SK-N-SH (cell line): Measurements from ENCODE around the gene ETV6. TPM values are rescaled to one million over a fixed set of nuclear protein-coding genes. Genes with fewer than 3 reads are reported as not detected.

Source experiments
- CTCF ChIA-PET: fragments of 300-600, 350-600 bp; formaldehyde crosslinking; extraction: SDS; loops from one replicate; lab custom pipeline; 2021; lab: Yijun Ruan, JAX
- POLR2A ChIA-PET: fragments of 350-600 bp; sonication (Branson Sonifier 250); formaldehyde crosslinking; extraction: SDS; loops from one replicate; lab custom pipeline; 2020; ENCODE audit warnings: antibody characterized with exemption, inconsistent platforms; lab: Yijun Ruan, JAX
- DNase-seq: peaks from one replicate; pipeline ENCODE4 v3.0.0; 2012
- H2AFZ ChIP-seq: fragments of 200-600 bp; sonication (generic); 2 replicates; pipeline ENCODE4 v1.8.1; 2016; ENCODE audit warnings: antibody characterized with exemption, mild to moderate bottlenecking, low read depth
- H3F3A ChIP-seq: fragments of 200-600 bp; sonication (generic); replicated peaks from 2 replicates; pipeline ENCODE3; 2016; ENCODE audit warnings: antibody characterized with exemption, mild to moderate bottlenecking; ENCODE audit not compliant: insufficient read depth
- H3K27ac ChIP-seq, 2 experiments: fragments of 200-500 bp in 1 of 2; fragments of 200-600 bp in 1 of 2; sonication (Bioruptor generic) in 1 of 2; sonication (generic), shearing (Covaris generic) in 1 of 2; 2 replicates each; pipeline versions ENCODE4 v1.5.1 to v1.6.1; 2014 to 2016; ENCODE audit warnings: low read depth in 2 of 2, inconsistent platforms in 1 of 2, low read length in 1 of 2, mild to moderate bottlenecking in 1 of 2, mixed read lengths in 1 of 2
- H3K27me3 ChIP-seq: fragments of 200-600 bp; sonication (generic), shearing (Covaris generic); 2 replicates; pipeline ENCODE4 v1.6.1; 2016; ENCODE audit warnings: mixed run types; ENCODE audit not compliant: insufficient read depth
- H3K36me3 ChIP-seq, 2 experiments: fragments of 200-500 bp in 1 of 2; fragments of 200-600 bp in 1 of 2; sonication (Bioruptor generic) in 1 of 2; sonication (generic) in 1 of 2; replicated peaks in 1 of 2; 2 replicates each; pipeline versions ENCODE3 to v1.5.1; 2014 to 2016; ENCODE audit warnings: low read length in 1 of 2, mild to moderate bottlenecking in 1 of 2; ENCODE audit not compliant: insufficient read depth in 2 of 2, control insufficient read depth in 1 of 2
- H3K4me1 ChIP-seq, 2 experiments: fragments of 200-500 bp in 1 of 2; fragments of 200-600 bp in 1 of 2; sonication (Bioruptor generic) in 1 of 2; sonication (generic), shearing (Covaris generic) in 1 of 2; 2 replicates each; pipeline versions ENCODE4 v1.5.1 to v1.6.1; 2014 to 2016; ENCODE audit warnings: low read depth in 1 of 2, low read length in 1 of 2, mixed run types in 1 of 2; ENCODE audit not compliant: insufficient read depth in 2 of 2, control insufficient read depth in 1 of 2
- H3K4me2 ChIP-seq: fragments of 200-600 bp; sonication (generic), shearing (Covaris generic); 2 replicates; pipeline ENCODE4 v1.6.1; 2017; ENCODE audit warnings: mixed run types
- H3K4me3 ChIP-seq, 2 experiments: fragments of 200-500 bp in 1 of 2; fragments of 200-600 bp in 1 of 2; sonication (Bioruptor generic) in 1 of 2; sonication (generic), shearing (Covaris generic) in 1 of 2; 2 replicates each; pipeline versions ENCODE4 v1.5.1 to v1.8.1; 2014 to 2016; ENCODE audit warnings: low read depth in 2 of 2, inconsistent platforms in 1 of 2, low read length in 1 of 2, mild to moderate bottlenecking in 1 of 2, mixed read lengths in 1 of 2, moderate library complexity in 1 of 2
- H3K79me2 ChIP-seq: fragments of 200-600 bp; sonication (generic); 2 replicates; pipeline ENCODE4 v1.8.1; 2017; ENCODE audit warnings: mild to moderate bottlenecking; ENCODE audit not compliant: insufficient read depth
- H3K9ac ChIP-seq: fragments of 200-600 bp; sonication (generic); 2 replicates; pipeline ENCODE4 v1.6.1; 2017; ENCODE audit warnings: mixed run types
- H3K9me2 ChIP-seq: fragments of 200-600 bp; sonication (generic); 2 replicates; pipeline ENCODE4 v1.6.1; 2017; ENCODE audit warnings: mixed run types
- H3K9me3 ChIP-seq: fragments of 200-600 bp; sonication (generic); 2 replicates; pipeline ENCODE4 v1.6.1; 2017; ENCODE audit warnings: mixed run types, mild to moderate bottlenecking, moderate library complexity
- H4K20me1 ChIP-seq: fragments of 200-600 bp; sonication (generic); 2 replicates; pipeline ENCODE4 v1.6.1; 2017; ENCODE audit warnings: mild to moderate bottlenecking, mixed run types; ENCODE audit not compliant: insufficient read depth
- EP300 ChIP-seq, 2 experiments: IDR thresholded peaks; 2 replicates each; pipeline versions ENCODE4 v1.4.0 to v1.6.1; 2012; ENCODE audit warnings: borderline replicate concordance in 1 of 2, low read depth in 1 of 2, low read length in 1 of 2
- FOSL2 ChIP-seq: IDR thresholded peaks from 2 replicates; pipeline ENCODE4 v1.4.0; 2012; ENCODE audit warnings: low read depth, mild to moderate bottlenecking, moderate library complexity, borderline replicate concordance
- GABPA ChIP-seq: IDR thresholded peaks from 2 replicates; pipeline ENCODE4 v1.4.0; 2012; ENCODE audit warnings: low read depth, mild to moderate bottlenecking
- GATA2 ChIP-seq: sonication (generic); formaldehyde crosslinking; IDR thresholded peaks from 2 replicates; pipeline ENCODE4 v1.5.0; 2020; ENCODE audit warnings: mild to moderate bottlenecking, missing genetic modification reagents
- IRF3 ChIP-seq: fragments of 150-350 bp; IDR thresholded peaks from 2 replicates; pipeline ENCODE4 v1.6.1; 2016; ENCODE audit warnings: mild to moderate bottlenecking, low read depth, low read length
- JUND ChIP-seq: IDR thresholded peaks from 2 replicates; pipeline ENCODE4 v1.4.0; 2012
- MEF2A ChIP-seq: IDR thresholded peaks from 2 replicates; pipeline ENCODE4 v1.4.0; 2012; ENCODE audit warnings: low read depth, borderline replicate concordance
- MXI1 ChIP-seq: IDR thresholded peaks from 2 replicates; pipeline ENCODE4 v1.6.1; 2012; ENCODE audit warnings: mild to moderate bottlenecking, low read depth, low read length, improper control_type of control experiment
- NFIC ChIP-seq: IDR thresholded peaks from 2 replicates; pipeline ENCODE4 v1.4.0; 2012; ENCODE audit warnings: borderline replicate concordance
- NRF1 ChIP-seq: IDR thresholded peaks from 2 replicates; pipeline ENCODE4 v1.6.1; 2012; ENCODE audit warnings: low read depth, mild to moderate bottlenecking, low read length
- PBX3 ChIP-seq: IDR thresholded peaks from 2 replicates; pipeline ENCODE4; 2012
- RCOR1 ChIP-seq: fragments of 150-350 bp; IDR thresholded peaks from 2 replicates; pipeline ENCODE4 v1.6.1; 2017; ENCODE audit warnings: antibody characterized with exemption, low read length
- RXRA ChIP-seq: IDR thresholded peaks from 2 replicates; pipeline ENCODE4 v1.4.0; 2012; ENCODE audit warnings: low read depth, mild to moderate bottlenecking, borderline replicate concordance
- TAF1 ChIP-seq: IDR thresholded peaks from 2 replicates; pipeline ENCODE4 v1.6.1; 2012; ENCODE audit warnings: low read depth, mild to moderate bottlenecking, low read length, moderate library complexity, borderline replicate concordance
- USF2 ChIP-seq: fragments of 150-350 bp; IDR thresholded peaks from 2 replicates; pipeline ENCODE4 v1.6.1; 2017; ENCODE audit warnings: antibody characterized with exemption, low read length, low read depth, borderline replicate concordance
- ZBTB33 ChIP-seq: IDR thresholded peaks from 2 replicates; pipeline ENCODE4 v1.4.0; 2012; ENCODE audit warnings: low read depth, borderline replicate concordance
- WGBS: methylation state at CpG from one replicate; pipeline ENCODE4 v1.1.6; 2017; ENCODE audit warnings: low lambda C conversion rate; 5-methylcytosine and 5-hydroxymethylcytosine counted together
- polyA plus RNA-seq, 3 experiments: library from polyadenylated mRNA; depleted of rRNA; stranded (reverse); fragments of >200 nt; gene quantifications; 2 replicates each; pipeline ENCODE4 v1.2.3, GENCODE V29; 2012

Gene ETV6
- polyA plus RNA-seq, 1 of the 3 experiments (the other 2 are of a cell fraction) = 4.0 TPM

- Histone ChIP-seq H4K20me1 (peaks cover 35% of the 10 kb centered on the region), H3K27me3 (no peaks in the 10 kb centered on the region), H3K9ac (no peak overlapping the region), H3K4me3 (no peak overlapping the region), H3K27ac (no peak overlapping the region), H3K4me1 (peaks cover 4 to 28% of the 10 kb centered on the region in 2 experiments; a peak in 3 of 4 replicates), H3F3A (no peaks in the 10 kb centered on the region), H2AFZ (no peak overlapping the region), H3K9me3 (no peaks in the 10 kb centered on the region), H3K9me2 (no peaks in the 10 kb centered on the region), H3K79me2 (peaks cover 88% of the 10 kb centered on the region), H3K4me2 (no peak overlapping the region), H3K36me3 (no peaks in the 10 kb centered on the region)
- ChIA-PET POLR2A (no interaction called here), CTCF (interaction anchor here (1.0 to 1.7 kb wide), 2 partner anchors 347 to 348 kb away, joined by 3 to 5 read pairs; no protein-coding TSS in a partner anchor)
- no peak for DNase-seq
- TF ChIP-seq GABPA (no peak), TAF1 (no peak), ZBTB33 (no peak), EP300 (IDR thresholded peaks at IDR 0.05; ENCODE audit: borderline replicate concordance in 1 of 2, low read depth in 1 of 2, low read length in 1 of 2) (no peak), JUND (no peak), NFIC (no peak), NRF1 (no peak), RXRA (no peak), MEF2A (no peak), USF2 (no peak), RCOR1 (no peak)
- WGBS = 93% methylated on average over 2 of the region's 2 CpGs
Observed at GRCh38 chr12:11686120-11686519, 36.6 kb downstream of the ETV6 start.

- Histone ChIP-seq H3K27me3 (no peaks in the 10 kb centered on the region), H3K4me1 (peaks cover 4 to 28% of the 10 kb centered on the region in 2 experiments; a peak in 3 of 4 replicates), H3K27ac (no peak overlapping the region), H3F3A (no peaks in the 10 kb centered on the region), H2AFZ (no peak overlapping the region), H4K20me1 (peaks cover 37% of the 10 kb centered on the region), H3K9ac (no peak overlapping the region), H3K4me2 (no peak overlapping the region), H3K36me3 (no peaks in the 10 kb centered on the region), H3K9me2 (no peaks in the 10 kb centered on the region), H3K9me3 (no peaks in the 10 kb centered on the region), H3K79me2 (peaks cover 90% of the 10 kb centered on the region), H3K4me3 (no peak overlapping the region)
- DNase-seq = no peak
- WGBS = 94% methylated on average over 2 of the region's 2 CpGs
- POLR2A ChIA-PET = no interaction called here
- CTCF ChIA-PET = interaction anchor here (1.8 kb wide), 1 partner anchor 345 kb away, joined by 5 read pairs; no protein-coding TSS in a partner anchor
- TF ChIP-seq GABPA (no peak), FOSL2 (no peak), NFIC (no peak), RCOR1 (no peak), TAF1 (no peak), IRF3 (no peak), PBX3 (no peak), MEF2A (no peak), MXI1 (no peak), GATA2 (CRISPR knock-in tag) (no peak)
Observed at GRCh38 chr12:11687528-11687927, 38.1 kb downstream of the ETV6 start.
